H1 (cell line): Measurements from ENCODE around the gene XAB2. TPM values are rescaled to one million over a fixed set of nuclear protein-coding genes. Genes with fewer than 3 reads are reported as not detected.

Experiments
- CBX5 ChIP-seq: fragments of 300-800, 300-1000 bp; sonication (generic); IDR thresholded peaks from 2 replicates; pipeline ENCODE4 v1.7.1; 2016; ENCODE audit warnings: antibody characterized with exemption, low read length, low read depth
- CHD7 ChIP-seq: fragments of 300-600 bp; sonication (generic); IDR thresholded peaks from 2 replicates; pipeline ENCODE4 v1.7.1; 2012; ENCODE audit warnings: low read length, moderate library complexity, mild to moderate bottlenecking, inconsistent platforms; ENCODE audit not compliant: insufficient replicate concordance
- GTF2F1 ChIP-seq: IDR thresholded peaks from 2 replicates; pipeline ENCODE4 v1.6.1; 2012; ENCODE audit warnings: low read depth, low read length, improper control_type of control experiment, borderline replicate concordance
- NRF1 ChIP-seq: IDR thresholded peaks from 2 replicates; pipeline ENCODE4 v1.6.1; 2011; ENCODE audit warnings: mild to moderate bottlenecking, low read depth, low read length, improper control_type of control experiment
- POLR2AphosphoS5 ChIP-seq: IDR thresholded peaks from 2 replicates; pipeline ENCODE4 v1.6.1; 2011; ENCODE audit warnings: low read depth, low read length
- RAD21 ChIP-seq, 2 experiments: IDR thresholded peaks in 1 of 2; conservative IDR thresholded peaks in 1 of 2; 2 replicates each; pipeline ENCODE4 v1.6.1; 2011; ENCODE audit warnings: low read depth in 2 of 2, low read length in 2 of 2, improper control_type of control experiment in 1 of 2, inconsistent platforms in 1 of 2, mild to moderate bottlenecking in 1 of 2, moderate library complexity in 1 of 2
- SP1 ChIP-seq: IDR thresholded peaks from 2 replicates; pipeline ENCODE4 v1.6.1; 2011; ENCODE audit warnings: low read depth, low read length
- SRF ChIP-seq: IDR thresholded peaks from 2 replicates; pipeline ENCODE4 v1.6.1; 2011; ENCODE audit warnings: mild to moderate bottlenecking, low read depth, low read length, moderate library complexity
- polyA plus RNA-seq, 7 experiments: library from polyadenylated mRNA; depleted of rRNA in 3 of 7; stranded (reverse) in 5 of 7; unstranded in 2 of 7; fragments of >200 nt in 5 of 7; fragments of 200-250 nt in 2 of 7; gene quantifications; 1 replicate in 5 of 7; 2 replicates in 1 of 7; 4 replicates in 1 of 7; pipeline versions ENCODE4 v1.2.1 to v1.2.3, GENCODE V29; 2011 to 2013; ENCODE audit warnings: missing spikeins in 2 of 7, mixed read lengths in 2 of 7
- total RNA-seq: library from RNA; stranded (reverse); fragmentation: NEBNext Ultra II Directional; extraction: Animal tissue kit (Norgen Biotek cat#: 25700); gene quantifications from 2 replicates; pipeline ENCODE4 v1.2.1, GENCODE V29; 2021

Gene XAB2
- total and polyA plus RNA-seq, 2 of the 8 experiments (the other 6 are each of a cell fraction or from before 2014, with no cell fraction given) = 48.2 to 49.4 TPM

- TF ChIP-seq CHD7 = no peak
- TF ChIP-seq RAD21 (IDR thresholded peaks at IDR 0.05 in 1 of 2, conservative IDR thresholded peaks at IDR 0.05 in 1 of 2; ENCODE audit: low read depth in 2 of 2, low read length in 2 of 2) = no peak
- TF ChIP-seq POLR2AphosphoS5 = no peak
- TF ChIP-seq CBX5 = no peak
- no peak for TF ChIP-seq GTF2F1
- no peak for TF ChIP-seq SP1
- no peak for TF ChIP-seq SRF
- no peak for TF ChIP-seq NRF1
Measured at GRCh38 chr19:7622933-7623685, 6.2 kb downstream of the XAB2 start (continued).
